Epithelial cell of esophagus (primary cell): Measurements from ENCODE around the gene MCOLN3.
"Not testable (repeated sequence)": the region's sequence is repeated elsewhere in the genome, so short reads cannot be mapped to it uniquely, and the experiment has no call there.

Experiments
- DNase-seq: peaks from one replicate; pipeline ENCODE4 v3.0.0; 2010; ENCODE audit warnings: low read depth
- H3K4me3 ChIP-seq: 2 replicates; pipeline ENCODE4 v1.5.1; 2011; ENCODE audit warnings: mild to moderate bottlenecking, low read length, control low read depth
- CTCF ChIP-seq: IDR thresholded peaks from 2 replicates; pipeline ENCODE4 v1.5.1; 2011; ENCODE audit warnings: low read depth, mild to moderate bottlenecking, low read length, control low read depth, inconsistent platforms; ENCODE audit not compliant: insufficient read depth; ENCODE audit errors: missing control alignments

MCOLN3 gene

GRCh38 chr1:84991097-84991920 is 57.0 kb downstream of the MCOLN3 start:
- TF ChIP-seq CTCF, result no peak
- no peak for DNase-seq
- no peak overlapping the region for H3K4me3 ChIP-seq

GRCh38 chr1:84988588-84988987 is 59.7 kb downstream of the MCOLN3 start:
- H3K4me3 ChIP-seq, result no peak overlapping the region
- no peak for DNase-seq
- no peak for TF ChIP-seq CTCF

GRCh38 chr1:84986561-84986960 is 61.7 kb downstream of the MCOLN3 start:
- H3K4me3 ChIP-seq, DNase-seq: not testable (repeated sequence)

GRCh38 chr1:84985365-84985764 is 62.9 kb downstream of the MCOLN3 start:
- no peak for TF ChIP-seq CTCF
- no peak for DNase-seq
- H3K4me3 ChIP-seq, result no peak overlapping the region

- no peak for DNase-seq
- TF ChIP-seq CTCF, result no peak
- no peak overlapping the region for H3K4me3 ChIP-seq
Observed at GRCh38 chr1:84982395-84982794, 65.9 kb downstream of the MCOLN3 start.

- no peak for TF ChIP-seq CTCF
- DNase-seq, result no peak
- no peak overlapping the region for H3K4me3 ChIP-seq
Observed at GRCh38 chr1:84975035-84975434, 73.3 kb downstream of the MCOLN3 start.

GRCh38 chr1:84973498-84974334 is 74.6 kb downstream of the MCOLN3 start:
- no peak for DNase-seq
- H3K4me3 ChIP-seq, result no peak overlapping the region
- no peak for TF ChIP-seq CTCF
